NCI-H526 treated with DMSO at 0.1 percent for 48 hours (cell line): ENCODE results near the gene ALPK1.
"Not testable (repeated sequence)": the region's sequence is repeated elsewhere in the genome, so short reads cannot be mapped to it uniquely, and the experiment has no call there.

Source experiments
- DNase-seq: peaks from one replicate; lab custom pipeline; 2025; lab: John Stamatoyannopoulos, UW

ALPK1 gene

GRCh38 chr4:112284662-112285411 lies 12.3 kb upstream of the ALPK1 start:
- DNase-seq = peak; percentile 11

DNA sequence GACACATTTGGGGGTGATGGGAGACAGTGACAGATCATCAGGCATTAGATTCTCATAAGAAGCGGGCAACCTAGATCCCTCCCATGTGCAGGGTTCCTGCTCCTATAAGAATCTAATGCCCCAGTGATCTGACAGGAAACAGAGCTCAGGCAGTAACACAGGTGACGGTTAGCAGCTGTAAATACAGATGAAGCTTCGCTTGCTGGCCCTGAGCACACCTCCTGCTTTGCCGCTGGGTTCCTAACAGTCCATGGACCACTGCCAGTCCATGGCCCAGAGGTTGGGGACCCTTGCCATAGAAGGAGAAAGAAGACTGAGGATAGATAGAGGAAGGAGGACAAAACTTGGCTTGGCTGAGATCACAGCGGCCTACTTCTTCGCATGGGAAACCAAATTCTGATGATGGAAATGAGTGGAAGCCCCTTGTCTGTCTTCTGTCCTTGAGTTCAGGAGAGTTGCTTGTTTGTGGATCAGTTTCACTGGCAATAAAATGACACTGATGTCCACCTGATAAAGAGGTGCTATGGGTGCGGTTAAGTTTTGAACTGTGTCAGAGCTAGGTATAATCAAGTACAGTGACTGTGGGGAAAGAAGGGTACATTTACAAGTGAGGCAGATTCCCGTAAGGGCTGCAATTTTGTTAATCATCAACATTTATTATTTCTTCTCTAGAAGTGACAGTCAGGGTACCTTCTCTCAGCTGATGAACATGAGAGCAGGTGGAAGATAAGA lies 9.7 kb upstream of the ALPK1 start:
- DNase-seq = no peak

DNA sequence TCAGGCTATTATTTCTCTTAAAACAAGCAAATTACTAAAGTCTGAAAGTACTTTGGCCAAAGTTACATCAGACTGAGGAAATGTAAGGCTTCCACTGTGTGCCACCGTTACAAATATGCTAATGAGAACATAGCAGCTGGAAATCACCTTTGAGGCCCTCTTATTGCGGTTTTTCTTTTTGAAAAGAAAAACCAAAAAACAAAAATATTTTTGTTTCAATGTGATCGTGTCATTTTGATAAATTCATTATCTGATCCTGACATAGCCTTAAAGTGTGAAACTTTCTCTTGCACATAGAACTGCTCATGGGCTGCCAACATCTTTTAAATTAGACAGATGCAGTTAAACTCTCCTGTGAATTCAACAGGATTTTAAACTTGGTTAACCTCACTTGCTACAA lies 8.7 kb upstream of the ALPK1 start:
- DNase-seq = no peak

- DNase-seq = no peak
These were observed 7.5 kb upstream of the ALPK1 start for GRCh38 chr4:112289407-112290253.

- no peak for DNase-seq
These were observed 6.8 kb upstream of the ALPK1 start for GRCh38 chr4:112290341-112290740.

- DNase-seq = no peak
These were observed 2.6 kb downstream of the ALPK1 start for GRCh38 chr4:112299721-112300120.

DNA sequence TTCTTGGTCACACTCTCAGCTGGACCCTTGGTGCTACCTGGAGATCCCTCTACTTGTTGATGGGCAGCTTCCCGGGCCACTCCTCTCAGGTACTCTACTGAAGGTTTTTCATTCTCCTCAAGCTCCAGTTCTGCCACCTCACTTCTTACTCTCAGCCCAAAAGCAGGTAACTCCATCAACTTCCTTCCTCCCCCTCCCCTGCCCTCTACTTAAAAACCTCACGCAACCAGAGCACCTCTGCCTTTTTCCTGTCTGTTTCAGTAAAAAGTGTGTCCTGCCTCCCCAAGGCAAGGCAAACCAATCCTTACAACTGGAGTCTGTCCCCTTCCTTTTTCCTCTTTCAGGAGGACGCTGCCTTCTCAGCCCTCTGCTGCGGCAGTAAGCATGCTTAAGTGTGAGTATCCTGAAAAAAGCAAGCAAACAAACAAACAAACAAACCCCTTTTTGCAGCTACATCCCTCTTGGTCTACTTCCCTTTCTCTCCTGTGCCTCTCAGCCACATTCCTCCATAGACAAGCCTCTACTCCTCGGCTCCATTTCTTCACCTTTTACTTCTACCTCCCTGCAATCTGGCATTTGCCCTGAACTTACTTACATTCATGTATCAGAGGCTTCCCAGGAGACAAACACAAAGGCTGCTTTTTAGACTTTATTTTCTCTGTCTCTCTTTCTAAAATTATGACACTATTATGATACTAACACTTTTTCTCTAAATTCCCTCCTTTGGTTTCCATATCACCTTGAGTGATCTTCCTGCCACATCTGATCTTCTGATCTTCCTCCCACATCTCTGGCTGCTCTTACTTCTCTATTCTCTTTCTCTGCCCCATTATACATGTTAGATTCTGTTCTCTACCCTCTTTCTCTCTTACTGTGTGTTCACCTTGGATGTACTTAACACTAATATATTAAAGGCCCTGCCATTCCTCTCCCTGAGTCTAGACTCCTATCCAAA lies 5.4 kb downstream of the ALPK1 start:
- DNase-seq = no peak

GRCh38 chr4:112305477-112305876 lies 8.3 kb downstream of the ALPK1 start:
- not testable (repeated sequence) for DNase-seq

GRCh38 chr4:112309263-112309791 lies 12.2 kb downstream of the ALPK1 start:
- not testable (repeated sequence) for DNase-seq

GRCh38 chr4:112311516-112311915 lies 14.3 kb downstream of the ALPK1 start:
- no peak for DNase-seq

GRCh38 chr4:112312610-112313239 lies 15.6 kb downstream of the ALPK1 start:
- no peak for DNase-seq

GRCh38 chr4:112315446-112315845 lies 18.3 kb downstream of the ALPK1 start:
- DNase-seq = no peak

GRCh38 chr4:112316360-112316759 lies 19.2 kb downstream of the ALPK1 start:
- DNase-seq = no peak

DNA sequence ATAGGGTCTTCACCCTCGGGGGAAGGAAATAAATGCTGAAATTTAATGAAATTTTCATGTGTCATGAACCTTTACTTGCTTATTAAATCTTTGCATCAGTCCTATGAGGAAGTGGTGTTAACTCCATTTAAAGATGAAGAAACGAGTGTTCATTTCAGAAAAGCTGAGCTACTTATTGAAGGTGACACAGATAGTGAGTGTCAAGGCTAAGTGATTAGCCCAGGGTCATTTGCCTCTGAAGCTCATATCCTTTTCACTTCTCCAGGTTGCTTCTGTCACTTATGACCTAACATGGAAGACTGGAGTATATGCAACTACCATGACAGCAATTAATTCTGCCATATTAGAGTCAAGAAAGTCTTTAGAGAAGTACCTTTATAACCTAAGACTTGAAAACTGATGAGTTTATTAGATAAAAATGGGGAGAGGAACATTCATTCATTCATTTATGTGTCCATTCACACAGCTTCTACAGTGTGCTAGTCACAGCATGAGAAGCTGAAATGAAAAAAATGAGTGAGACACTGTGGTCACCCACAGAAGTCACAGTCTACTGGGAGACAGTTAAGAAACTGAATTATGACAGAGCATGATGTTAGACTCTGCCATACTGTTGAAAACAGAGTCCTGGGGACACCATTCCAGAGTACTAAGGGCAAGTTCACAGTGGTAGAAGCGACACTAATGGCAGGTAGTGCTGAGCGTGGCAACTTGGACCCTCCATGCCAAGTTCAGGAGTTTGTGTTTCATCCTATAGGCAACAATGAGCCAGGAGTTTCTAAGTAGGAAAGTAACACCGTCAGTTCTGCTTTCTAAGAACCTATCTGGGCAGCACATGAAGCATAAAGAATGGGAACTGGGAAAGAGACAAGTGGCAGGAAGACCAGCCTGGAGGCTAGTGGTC lies 21.3 kb downstream of the ALPK1 start:
- no peak for DNase-seq

GRCh38 chr4:112321776-112322684 lies 24.9 kb downstream of the ALPK1 start:
- peak; percentile 21 for DNase-seq

GRCh38 chr4:112322866-112323265 lies 25.7 kb downstream of the ALPK1 start:
- no peak for DNase-seq

DNA sequence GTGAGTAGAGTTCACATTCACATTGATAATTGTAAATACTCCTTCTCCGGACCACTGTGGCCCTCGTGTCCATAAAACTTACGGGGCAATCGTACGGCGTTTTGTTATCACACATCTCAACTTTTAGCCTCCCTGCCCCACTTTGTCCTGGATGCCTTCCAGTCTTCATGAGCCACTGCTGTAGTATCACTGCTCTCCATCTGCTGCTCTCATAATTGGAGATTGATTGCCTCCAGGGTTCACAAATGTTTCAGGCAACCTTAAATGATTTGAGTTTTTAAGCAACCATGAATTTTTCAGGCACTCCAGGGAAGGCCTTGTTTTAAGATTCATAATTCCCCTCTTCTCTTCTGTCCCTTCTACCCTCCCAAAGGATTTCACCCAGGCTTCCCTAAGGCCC lies 28.4 kb downstream of the ALPK1 start:
- no peak for DNase-seq

DNA sequence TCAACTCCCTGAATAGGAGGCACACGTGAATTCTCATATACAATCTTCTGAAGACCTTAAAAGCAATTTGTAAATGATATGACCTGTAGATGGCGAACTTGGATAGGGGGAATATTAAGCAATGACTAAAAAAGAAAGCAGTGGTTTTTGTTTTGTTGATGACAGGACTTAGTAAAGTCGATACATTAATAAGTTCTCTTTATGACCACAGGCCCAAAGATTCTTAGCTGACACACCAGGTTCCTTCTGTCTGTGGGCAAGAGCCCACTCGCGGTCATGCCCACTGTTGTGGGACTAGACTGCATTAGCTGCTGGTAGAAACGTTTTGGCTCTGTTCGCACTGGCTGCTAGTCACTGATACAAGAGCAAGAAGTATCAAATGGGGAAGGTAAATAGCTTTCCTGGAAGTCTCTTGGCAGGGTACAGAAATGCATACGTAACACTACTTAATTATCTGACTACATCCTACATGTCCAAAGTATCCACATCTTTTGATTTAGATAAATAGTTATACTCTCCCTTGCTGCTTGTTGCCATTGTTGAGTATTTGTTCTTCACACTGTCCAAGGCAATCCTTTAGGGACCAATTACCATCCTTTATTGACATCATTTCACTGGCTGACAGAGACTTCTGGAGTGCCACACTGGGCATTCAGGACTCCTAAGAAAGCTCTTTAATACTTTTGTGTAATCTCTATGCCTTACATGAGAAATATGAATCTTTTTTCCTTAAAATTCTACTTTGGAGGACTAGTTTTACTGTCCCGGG lies 31.0 kb downstream of the ALPK1 start:
- DNase-seq = peak; percentile 72
